Upper lobe of left lung (tissue), 6 donors: ENCODE measurements around the gene ZNF629. TPM values are rescaled to one million over a fixed set of nuclear protein-coding genes. Genes with fewer than 3 reads are reported as not detected.
"Not testable (repeated sequence)": the region's sequence is repeated elsewhere in the genome, so short reads cannot be mapped to it uniquely, and the experiment has no call there.

Experiments
- ATAC-seq, 2 donors: fragments of 200-7000 bp; cut with Tn5 transposase; one replicate each; pipeline ENCODE4 v1.9.1; 2022; ENCODE audit warnings: mild to moderate bottlenecking in 2 of 2, moderate library complexity in 2 of 2; ENCODE audit not compliant: low FRiP score in 2 of 2
- DNase-seq, 2 donors: peaks; one replicate each; pipeline ENCODE4 v3.0.0-alpha.2; 2019 to 2020
- H3K27ac ChIP-seq, 4 donors: fragments of 200-600 bp; sonication (generic); one replicate each; pipeline ENCODE4 v1.5.1; 2016 to 2019
- H3K27me3 ChIP-seq, 4 donors: fragments of 200-600 bp; sonication (generic); one replicate each; pipeline ENCODE4 v1.5.1; 2017 to 2019
- H3K36me3 ChIP-seq, 4 donors: fragments of 200-600 bp; sonication (generic); one replicate each; pipeline ENCODE4 v1.5.1; 2016 to 2019
- H3K4me1 ChIP-seq, 4 donors: fragments of 200-600 bp; sonication (generic); one replicate each; pipeline ENCODE4 v1.5.1; 2018 to 2019
- H3K4me3 ChIP-seq, 4 donors: fragments of 200-600 bp; sonication (generic); one replicate each; pipeline ENCODE4 v1.5.1; 2017 to 2019; ENCODE audit warnings: mild to moderate bottlenecking in 2 of 4, moderate library complexity in 1 of 4
- H3K9me3 ChIP-seq, 4 donors: fragments of 200-600 bp; sonication (generic); one replicate each; pipeline ENCODE4 v1.5.1; 2018 to 2019
- CTCF ChIP-seq, 6 experiments: fragments of 450-650 bp in 4 of 6; fragments of 200-600 bp in 2 of 6; sonication (generic) in 2 of 6; IDR thresholded peaks; one replicate each; pipeline ENCODE4 v1.5.1; 2016 to 2019; ENCODE audit warnings: antibody characterized with exemption in 6 of 6
- EP300 ChIP-seq, 4 donors: sonication (generic); formaldehyde crosslinking; IDR thresholded peaks; one replicate each; pipeline ENCODE4 v1.5.1; 2017; ENCODE audit warnings: antibody characterized with exemption in 4 of 4, control low read depth in 2 of 4
- POLR2A ChIP-seq, 4 donors: fragments of 450-650 bp; IDR thresholded peaks; one replicate each; pipeline ENCODE4 v1.5.1; 2016 to 2017; ENCODE audit warnings: antibody characterized with exemption in 4 of 4, mild to moderate bottlenecking in 2 of 4
- POLR2AphosphoS5 ChIP-seq, 2 donors: sonication (generic); formaldehyde crosslinking; IDR thresholded peaks; one replicate each; pipeline ENCODE4 v1.5.1; 2017; ENCODE audit warnings: antibody characterized with exemption in 2 of 2
- WGBS, 2 donors: methylation state at CpG; one replicate each; pipeline ENCODE4 v1.1.5; 2017 to 2018; 5-methylcytosine and 5-hydroxymethylcytosine counted together
- total RNA-seq, 6 donors: library from RNA; depleted of rRNA in 4 of 6; stranded (reverse); fragments of >200 nt in 4 of 6; gene quantifications; one replicate each; pipeline versions ENCODE4 v1.1.0 to v1.2.1, GENCODE V29; 2016 to 2021
- donor health status: DM: no; HTN: no; CAD: no; lungs with moderate emphysema.
- donor health status: DM: no; HTN: yes; CAD: no; lungs with severe emphysema.

ZNF629 gene
- total RNA-seq, 6 donors from 2014 or later, result 13.1 to 32.5 (median 14.8) TPM

- Histone ChIP-seq H3K27ac (peak overlapping the region in 1 of 4 donors; percentile 40), H3K4me1 (no peaks in the 10 kb centered on the region), H3K36me3 (no peaks in the 10 kb centered on the region), H3K27me3 (no peaks in the 10 kb centered on the region), H3K9me3 (no peaks in the 10 kb centered on the region), H3K4me3 (no peak overlapping the region)
- DNase-seq (peak in 1 of 2 donors; percentile 73), ATAC-seq (no peak)
- 89 to 90% methylated on average over 34 of the region's 34 CpGs for WGBS, 2 donors
- TF ChIP-seq CTCF (IDR thresholded peaks at IDR 0.05) (no peak), EP300 (IDR thresholded peaks at IDR 0.05) (no peak), POLR2AphosphoS5 (IDR thresholded peaks at IDR 0.05) (no peak), POLR2A (IDR thresholded peaks at IDR 0.05) (no peak)
Measured at GRCh38 chr16:30820952-30821421, 34.0 kb upstream of the ZNF629 start.

GRCh38 chr16:30816769-30817168, 29.8 kb upstream of the ZNF629 start:
- WGBS, 2 donors, result 65 to 74% methylated on average over 2 of the region's 2 CpGs
- H3K27me3 ChIP-seq, result no peaks in the 10 kb centered on the region
- TF ChIP-seq CTCF (IDR thresholded peaks at IDR 0.05) (no peak), POLR2AphosphoS5 (IDR thresholded peaks at IDR 0.05) (no peak), POLR2A (IDR thresholded peaks at IDR 0.05) (no peak), EP300 (IDR thresholded peaks at IDR 0.05) (no peak)
- H3K9me3 ChIP-seq, result no peaks in the 10 kb centered on the region
- no peak overlapping the region for H3K4me3 ChIP-seq
- no peaks in the 10 kb centered on the region for H3K36me3 ChIP-seq
- no peak overlapping the region for H3K27ac ChIP-seq
- DNase-seq (no peak), ATAC-seq (no peak)
- H3K4me1 ChIP-seq, result peaks cover 6 to 23% (median 12%) of the 10 kb centered on the region in 4 donors

- Histone ChIP-seq H3K4me3 (peak overlapping the region; percentile 24 to 53 (median 44)), H3K27ac (peak overlapping the region; percentile 73 to 90 (median 86)), H3K9me3 (no peaks in the 10 kb centered on the region), H3K36me3 (no peaks in the 10 kb centered on the region), H3K4me1 (peaks cover 6 to 23% (median 12%) of the 10 kb centered on the region in 4 donors), H3K27me3 (no peaks in the 10 kb centered on the region)
- no peak for ATAC-seq
- no peak for DNase-seq
- 88% methylated on average over 3 of the region's 3 CpGs for WGBS, 2 donors
- TF ChIP-seq CTCF (IDR thresholded peaks at IDR 0.05) (no peak), EP300 (IDR thresholded peaks at IDR 0.05) (no peak), POLR2AphosphoS5 (IDR thresholded peaks at IDR 0.05) (no peak)
Measured at GRCh38 chr16:30813821-30814189, 26.8 kb upstream of the ZNF629 start.

GRCh38 chr16:30809675-30810074, 22.7 kb upstream of the ZNF629 start:
- H3K4me1 ChIP-seq, result peaks cover 19 to 42% (median 25%) of the 10 kb centered on the region in 4 donors
- DNase-seq, H3K27ac ChIP-seq, H3K27me3 ChIP-seq, H3K36me3 ChIP-seq, ATAC-seq, H3K9me3 ChIP-seq, H3K4me3 ChIP-seq: not testable (repeated sequence)
- 86 to 87% methylated on average over 5 of the region's 5 CpGs for WGBS, 2 donors

- WGBS, 2 donors, result 71 to 74% methylated on average over 4 to 5 of the region's 5 CpGs
- H3K27ac ChIP-seq, H3K27me3 ChIP-seq, ATAC-seq, DNase-seq, H3K9me3 ChIP-seq, H3K4me3 ChIP-seq, H3K36me3 ChIP-seq: not testable (repeated sequence)
- H3K4me1 ChIP-seq, result peaks cover 18 to 37% (median 22%) of the 10 kb centered on the region in 4 donors
Measured at GRCh38 chr16:30808890-30809426, 22.0 kb upstream of the ZNF629 start.

- DNase-seq (no peak), ATAC-seq (no peak)
- TF ChIP-seq CTCF (IDR thresholded peaks at IDR 0.05), result no peak
- TF ChIP-seq POLR2A (IDR thresholded peaks at IDR 0.05), result no peak
- no peak for TF ChIP-seq EP300 (IDR thresholded peaks at IDR 0.05)
- TF ChIP-seq POLR2AphosphoS5 (IDR thresholded peaks at IDR 0.05), result no peak
- H3K27ac ChIP-seq, result peak overlapping the region in 1 of 4 donors; percentile 5
- H3K4me3 ChIP-seq, result no peak overlapping the region
- H3K27me3 ChIP-seq, result no peaks in the 10 kb centered on the region
- H3K9me3 ChIP-seq, result no peaks in the 10 kb centered on the region
- H3K36me3 ChIP-seq, result no peaks in the 10 kb centered on the region
- H3K4me1 ChIP-seq, result peaks cover 13 to 29% (median 15%) of the 10 kb centered on the region in 4 donors
- WGBS, 2 donors, result 73 to 86% methylated on average over 5 of the region's 5 CpGs
Measured at GRCh38 chr16:30808146-30808545, 21.1 kb upstream of the ZNF629 start.
